GM23248 (cell line): ENCODE data around the gene GMNN.

Experiments
- EZH2 ChIP-seq: fragments of 200-600 bp; sonication (generic); IDR thresholded peaks from 2 replicates; pipeline ENCODE4 v1.6.1; 2018; ENCODE audit warnings: antibody characterized with exemption, mild to moderate bottlenecking; ENCODE audit not compliant: insufficient read depth, poor library complexity, severe bottlenecking
- EZH2phosphoT487 ChIP-seq: fragments of 200-600 bp; sonication (generic); IDR thresholded peaks from 2 replicates; pipeline ENCODE4 v1.6.1; 2018; ENCODE audit warnings: antibody characterized with exemption, moderate library complexity, mild to moderate bottlenecking, low read depth; ENCODE audit not compliant: insufficient read depth

GRCh38 chr6:24827970-24828369 is 53.2 kb downstream of the GMNN start:
- TF ChIP-seq EZH2 = no peak
- no peak for TF ChIP-seq EZH2phosphoT487
